Pulmonary artery endothelial cell (primary cell): ENCODE data around the gene NTRK3. TPM values are rescaled to one million over a fixed set of nuclear protein-coding genes. Genes with fewer than 3 reads are reported as not detected.

Experiments
- DNase-seq: peaks from one replicate; pipeline ENCODE4 v3.0.0-alpha.2; 2011; ENCODE audit warnings: low read depth, low spot score
- total RNA-seq: library from RNA; depleted of rRNA; stranded (reverse); fragments of >200 nt; gene quantifications from 2 replicates; pipeline ENCODE4 v1.2.3, GENCODE V29; 2014

NTRK3 gene
- total RNA-seq, 1 donor from 2014 or later, result not detected

- DNase-seq, result no peak
Measured at GRCh38 chr15:88124199-88124598, 132.3 kb downstream of the NTRK3 start.

- no peak for DNase-seq
Measured at GRCh38 chr15:88121968-88122530, 134.5 kb downstream of the NTRK3 start.

GRCh38 chr15:88120026-88120425, 136.5 kb downstream of the NTRK3 start:
- no peak for DNase-seq

GRCh38 chr15:88118741-88119140, 137.8 kb downstream of the NTRK3 start:
- DNase-seq, result no peak

GRCh38 chr15:88118035-88118434, 138.5 kb downstream of the NTRK3 start:
- no peak for DNase-seq

- no peak for DNase-seq
Measured at GRCh38 chr15:88115486-88116152, 140.9 kb downstream of the NTRK3 start.

GRCh38 chr15:88113613-88114308, 142.8 kb downstream of the NTRK3 start:
- no peak for DNase-seq

- DNase-seq, result no peak
Measured at GRCh38 chr15:88108991-88109390, 147.5 kb downstream of the NTRK3 start.

- no peak for DNase-seq
Measured at GRCh38 chr15:88108477-88108876, 148.1 kb downstream of the NTRK3 start.

GRCh38 chr15:88106074-88106473, 150.5 kb downstream of the NTRK3 start:
- DNase-seq, result no peak

- no peak for DNase-seq
Measured at GRCh38 chr15:88104357-88104756, 152.2 kb downstream of the NTRK3 start.

- DNase-seq, result no peak
Measured at GRCh38 chr15:88100181-88100580, 156.4 kb downstream of the NTRK3 start.

GRCh38 chr15:88098361-88098760, 158.2 kb downstream of the NTRK3 start:
- no peak for DNase-seq

GRCh38 chr15:88091444-88092016, 165.0 kb downstream of the NTRK3 start:
- DNase-seq, result no peak

- no peak for DNase-seq
Measured at GRCh38 chr15:88090481-88091011, 166.0 kb downstream of the NTRK3 start.

GRCh38 chr15:88089731-88090130, 166.8 kb downstream of the NTRK3 start:
- DNase-seq, result no peak

GRCh38 chr15:88089024-88089620, 167.4 kb downstream of the NTRK3 start:
- DNase-seq, result no peak

- no peak for DNase-seq
Measured at GRCh38 chr15:88083811-88084760, 172.5 kb downstream of the NTRK3 start.

- DNase-seq, result no peak
Measured at GRCh38 chr15:88080616-88081015, 175.9 kb downstream of the NTRK3 start.

GRCh38 chr15:88077296-88078020, 179.1 kb downstream of the NTRK3 start:
- no peak for DNase-seq
